AG08396 (cell line): Measurements from ENCODE around the gene C1orf94.

Experiments
- DNase-seq: peaks from one replicate; pipeline ENCODE4 v3.0.0; 2012; ENCODE audit warnings: low spot score, mixed read lengths

C1orf94 gene

GRCh38 chr1:34262023-34262853 lies 85.5 kb downstream of the C1orf94 start:
- DNase-seq: no peak

GRCh38 chr1:34262921-34263320 lies 86.2 kb downstream of the C1orf94 start:
- no peak for DNase-seq

GRCh38 chr1:34263406-34263805 lies 86.7 kb downstream of the C1orf94 start:
- DNase-seq: no peak

GRCh38 chr1:34265396-34265795 lies 88.7 kb downstream of the C1orf94 start:
- no peak for DNase-seq

GRCh38 chr1:34266127-34266951 lies 89.6 kb downstream of the C1orf94 start:
- no peak for DNase-seq

GRCh38 chr1:34267326-34267725 lies 90.6 kb downstream of the C1orf94 start:
- no peak for DNase-seq

GRCh38 chr1:34268311-34268954 lies 91.7 kb downstream of the C1orf94 start:
- DNase-seq: peak; percentile 46
